ENCODE measurements around the gene ST7. TPM values are rescaled to one million over a fixed set of nuclear protein-coding genes. Genes with fewer than 3 reads are reported as not detected.

ST7 gene
- polyA plus RNA-seq, 1 donor from 2014 or later: 76.8 TPM

DNA sequence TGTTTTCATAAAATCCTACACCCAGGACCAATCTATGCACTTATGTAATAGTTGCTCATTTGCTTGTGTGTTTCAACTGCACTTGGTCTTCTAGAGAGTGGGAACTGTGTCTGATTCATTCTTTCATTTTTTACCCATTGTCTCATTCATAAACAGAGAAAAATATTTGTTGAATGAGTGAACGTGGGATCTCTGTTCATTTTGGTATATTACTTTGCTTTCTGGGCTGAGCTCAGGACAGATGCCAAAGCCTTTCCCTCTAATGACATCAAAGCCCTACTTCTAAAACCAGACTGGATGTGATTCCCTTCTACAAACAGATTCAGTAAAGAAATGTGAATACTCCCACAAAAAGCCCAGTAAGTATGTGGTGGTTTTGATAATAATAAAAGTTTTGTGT lies 145.2 kb downstream of the ST7 start:
- Histone ChIP-seq H3K9me2 (ENCODE audit: insufficient read depth, low read length) (no peaks in the 10 kb centered on the region), H3K36me3 (ENCODE audit: insufficient read depth, low read length) (peaks cover 7% of the 10 kb centered on the region), H3K9me3 (ENCODE audit: low read length) (no peaks in the 10 kb centered on the region), H3K79me2 (replicated peaks; ENCODE audit: insufficient read depth, low read length) (peaks cover 7% of the 10 kb centered on the region), H3K4me3 (ENCODE audit: low read length) (no peak overlapping the region), H4K20me1 (ENCODE audit: insufficient read depth) (no peaks in the 10 kb centered on the region), H3K27ac (ENCODE audit: low read length) (no peak overlapping the region), H3K4me2 (ENCODE audit: low read length) (no peak overlapping the region), H3K9ac (ENCODE audit: low read length) (no peak overlapping the region), H3K27me3 (ENCODE audit: insufficient read depth, low read depth, low read length) (no peaks in the 10 kb centered on the region), H3F3A (ENCODE audit: insufficient read depth, low read length, poor library complexity, severe bottlenecking) (no peaks in the 10 kb centered on the region), H2AFZ (ENCODE audit: low read depth, low read length) (no peak overlapping the region)
- TF ChIP-seq MXI1 (conservative IDR thresholded peaks at IDR 0.05; ENCODE audit: poor library complexity, severe bottlenecking): no peak
- no peak for TF ChIP-seq POLR2AphosphoS5 (IDR thresholded peaks at IDR 0.05)
- TF ChIP-seq, protein P1, sequence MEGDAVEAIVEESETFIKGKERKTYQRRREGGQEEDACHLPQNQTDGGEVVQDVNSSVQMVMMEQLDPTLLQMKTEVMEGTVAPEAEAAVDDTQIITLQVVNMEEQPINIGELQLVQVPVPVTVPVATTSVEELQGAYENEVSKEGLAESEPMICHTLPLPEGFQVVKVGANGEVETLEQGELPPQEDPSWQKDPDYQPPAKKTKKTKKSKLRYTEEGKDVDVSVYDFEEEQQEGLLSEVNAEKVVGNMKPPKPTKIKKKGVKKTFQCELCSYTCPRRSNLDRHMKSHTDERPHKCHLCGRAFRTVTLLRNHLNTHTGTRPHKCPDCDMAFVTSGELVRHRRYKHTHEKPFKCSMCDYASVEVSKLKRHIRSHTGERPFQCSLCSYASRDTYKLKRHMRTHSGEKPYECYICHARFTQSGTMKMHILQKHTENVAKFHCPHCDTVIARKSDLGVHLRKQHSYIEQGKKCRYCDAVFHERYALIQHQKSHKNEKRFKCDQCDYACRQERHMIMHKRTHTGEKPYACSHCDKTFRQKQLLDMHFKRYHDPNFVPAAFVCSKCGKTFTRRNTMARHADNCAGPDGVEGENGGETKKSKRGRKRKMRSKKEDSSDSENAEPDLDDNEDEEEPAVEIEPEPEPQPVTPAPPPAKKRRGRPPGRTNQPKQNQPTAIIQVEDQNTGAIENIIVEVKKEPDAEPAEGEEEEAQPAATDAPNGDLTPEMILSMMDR (IDR thresholded peaks at IDR 0.05; ENCODE audit: poor library complexity, severe bottlenecking): no peak
- no peak for TF ChIP-seq RAD21 (conservative IDR thresholded peaks at IDR 0.05)
- no peak for TF ChIP-seq SMC3 (conservative IDR thresholded peaks at IDR 0.05; ENCODE audit: poor library complexity)
- TF ChIP-seq, protein P2, sequence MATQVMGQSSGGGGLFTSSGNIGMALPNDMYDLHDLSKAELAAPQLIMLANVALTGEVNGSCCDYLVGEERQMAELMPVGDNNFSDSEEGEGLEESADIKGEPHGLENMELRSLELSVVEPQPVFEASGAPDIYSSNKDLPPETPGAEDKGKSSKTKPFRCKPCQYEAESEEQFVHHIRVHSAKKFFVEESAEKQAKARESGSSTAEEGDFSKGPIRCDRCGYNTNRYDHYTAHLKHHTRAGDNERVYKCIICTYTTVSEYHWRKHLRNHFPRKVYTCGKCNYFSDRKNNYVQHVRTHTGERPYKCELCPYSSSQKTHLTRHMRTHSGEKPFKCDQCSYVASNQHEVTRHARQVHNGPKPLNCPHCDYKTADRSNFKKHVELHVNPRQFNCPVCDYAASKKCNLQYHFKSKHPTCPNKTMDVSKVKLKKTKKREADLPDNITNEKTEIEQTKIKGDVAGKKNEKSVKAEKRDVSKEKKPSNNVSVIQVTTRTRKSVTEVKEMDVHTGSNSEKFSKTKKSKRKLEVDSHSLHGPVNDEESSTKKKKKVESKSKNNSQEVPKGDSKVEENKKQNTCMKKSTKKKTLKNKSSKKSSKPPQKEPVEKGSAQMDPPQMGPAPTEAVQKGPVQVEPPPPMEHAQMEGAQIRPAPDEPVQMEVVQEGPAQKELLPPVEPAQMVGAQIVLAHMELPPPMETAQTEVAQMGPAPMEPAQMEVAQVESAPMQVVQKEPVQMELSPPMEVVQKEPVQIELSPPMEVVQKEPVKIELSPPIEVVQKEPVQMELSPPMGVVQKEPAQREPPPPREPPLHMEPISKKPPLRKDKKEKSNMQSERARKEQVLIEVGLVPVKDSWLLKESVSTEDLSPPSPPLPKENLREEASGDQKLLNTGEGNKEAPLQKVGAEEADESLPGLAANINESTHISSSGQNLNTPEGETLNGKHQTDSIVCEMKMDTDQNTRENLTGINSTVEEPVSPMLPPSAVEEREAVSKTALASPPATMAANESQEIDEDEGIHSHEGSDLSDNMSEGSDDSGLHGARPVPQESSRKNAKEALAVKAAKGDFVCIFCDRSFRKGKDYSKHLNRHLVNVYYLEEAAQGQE (IDR thresholded peaks at IDR 0.05; ENCODE audit: borderline replicate concordance): no peak
- no peak for TF ChIP-seq TAF1 (IDR thresholded peaks at IDR 0.05; ENCODE audit: low read depth)
- no peak for TF ChIP-seq EZH2 (IDR thresholded peaks at IDR 0.05; ENCODE audit: borderline replicate concordance, insufficient read depth, low read length, poor library complexity, severe bottlenecking)
- TF ChIP-seq EP300 (conservative IDR thresholded peaks at IDR 0.05; ENCODE audit: poor library complexity, severe bottlenecking): no peak

DNA sequence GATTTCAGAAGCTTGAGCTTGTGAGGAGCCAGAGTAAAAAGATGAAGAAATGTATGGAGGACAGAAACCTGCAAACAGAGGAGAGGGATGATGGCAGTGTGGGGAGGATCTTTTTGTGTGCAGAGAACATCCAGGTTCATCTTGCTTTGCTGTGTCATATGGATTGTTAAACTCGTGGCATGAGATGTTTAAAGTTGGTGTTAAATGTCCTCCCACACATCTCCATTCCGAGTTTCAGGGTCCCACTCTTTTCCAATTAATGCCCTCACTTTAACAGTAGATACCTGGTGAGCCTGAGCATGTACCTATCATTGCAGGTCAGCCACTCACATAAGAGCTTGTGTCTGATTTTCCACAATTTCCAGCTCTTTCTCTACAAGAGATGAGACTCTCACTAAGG lies 147.7 kb downstream of the ST7 start:
- Histone ChIP-seq H3K9ac (ENCODE audit: low read length) (no peak overlapping the region), H3K27ac (ENCODE audit: low read length) (no peak overlapping the region), H3F3A (ENCODE audit: insufficient read depth, low read length, poor library complexity, severe bottlenecking) (no peaks in the 10 kb centered on the region), H3K79me2 (replicated peaks; ENCODE audit: insufficient read depth, low read length) (peaks cover 6% of the 10 kb centered on the region), H3K4me2 (ENCODE audit: low read length) (no peak overlapping the region), H3K36me3 (ENCODE audit: insufficient read depth, low read length) (peaks cover 7% of the 10 kb centered on the region), H3K27me3 (ENCODE audit: insufficient read depth, low read depth, low read length) (no peaks in the 10 kb centered on the region), H4K20me1 (ENCODE audit: insufficient read depth) (no peaks in the 10 kb centered on the region), H3K9me2 (ENCODE audit: insufficient read depth, low read length) (no peaks in the 10 kb centered on the region), H2AFZ (ENCODE audit: low read depth, low read length) (no peak overlapping the region), H3K9me3 (ENCODE audit: low read length) (no peaks in the 10 kb centered on the region), H3K4me3 (ENCODE audit: low read length) (no peak overlapping the region)
- TF ChIP-seq, protein P2 (IDR thresholded peaks at IDR 0.05; ENCODE audit: borderline replicate concordance): no peak
- TF ChIP-seq MXI1 (conservative IDR thresholded peaks at IDR 0.05; ENCODE audit: poor library complexity, severe bottlenecking) (no peak), RAD21 (conservative IDR thresholded peaks at IDR 0.05) (no peak), TAF1 (IDR thresholded peaks at IDR 0.05; ENCODE audit: low read depth) (no peak), POLR2AphosphoS5 (IDR thresholded peaks at IDR 0.05) (no peak), EP300 (conservative IDR thresholded peaks at IDR 0.05; ENCODE audit: poor library complexity, severe bottlenecking) (no peak), EZH2 (IDR thresholded peaks at IDR 0.05; ENCODE audit: borderline replicate concordance, insufficient read depth, low read length, poor library complexity, severe bottlenecking) (no peak), SMC3 (conservative IDR thresholded peaks at IDR 0.05; ENCODE audit: poor library complexity) (no peak)
- TF ChIP-seq, protein P1 (IDR thresholded peaks at IDR 0.05; ENCODE audit: poor library complexity, severe bottlenecking): no peak
